HAP-1 (cell line): ENCODE measurements around the gene C21orf58.

Experiments
- DNase-seq, 2 experiments: peaks; one replicate each; pipeline ENCODE4 v3.0.0-alpha.2; 2016 to 2020; ENCODE audit warnings: low spot score in 2 of 2
- H3K27me3 ChIP-seq: fragments of 250-450 bp; sonication (Bioruptor Pico); 2 replicates; pipeline ENCODE4 v1.5.1; 2020; ENCODE audit warnings: low read depth, mild to moderate bottlenecking, moderate library complexity
- H3K36me3 ChIP-seq: fragments of 250-450 bp; sonication (Bioruptor Pico); replicated peaks from 2 replicates; pipeline ENCODE4 v1.5.1; 2020; ENCODE audit warnings: mild to moderate bottlenecking
- H3K4me1 ChIP-seq: fragments of 250-450 bp; sonication (Bioruptor Pico); 2 replicates; pipeline ENCODE4 v1.5.1; 2020; ENCODE audit warnings: mild to moderate bottlenecking
- H3K4me3 ChIP-seq: fragments of 250-450 bp; sonication (Bioruptor Pico); 2 replicates; pipeline ENCODE4 v1.5.1; 2020; ENCODE audit warnings: mild to moderate bottlenecking, moderate library complexity
- H3K9me3 ChIP-seq: fragments of 250-450 bp; sonication (Bioruptor Pico); 2 replicates; pipeline ENCODE4 v1.5.1; 2020; ENCODE audit warnings: mild to moderate bottlenecking, moderate library complexity
- in situ Hi-C: fragments of 300-500 bp; cut with MboI; formaldehyde crosslinking; loops from 3 replicates; pipeline ENCODE4 v1.14.3; 2020; ENCODE audit warnings: low sequenced_read_pairs, inconsistent platforms, mixed read lengths

Gene C21orf58

DNA sequence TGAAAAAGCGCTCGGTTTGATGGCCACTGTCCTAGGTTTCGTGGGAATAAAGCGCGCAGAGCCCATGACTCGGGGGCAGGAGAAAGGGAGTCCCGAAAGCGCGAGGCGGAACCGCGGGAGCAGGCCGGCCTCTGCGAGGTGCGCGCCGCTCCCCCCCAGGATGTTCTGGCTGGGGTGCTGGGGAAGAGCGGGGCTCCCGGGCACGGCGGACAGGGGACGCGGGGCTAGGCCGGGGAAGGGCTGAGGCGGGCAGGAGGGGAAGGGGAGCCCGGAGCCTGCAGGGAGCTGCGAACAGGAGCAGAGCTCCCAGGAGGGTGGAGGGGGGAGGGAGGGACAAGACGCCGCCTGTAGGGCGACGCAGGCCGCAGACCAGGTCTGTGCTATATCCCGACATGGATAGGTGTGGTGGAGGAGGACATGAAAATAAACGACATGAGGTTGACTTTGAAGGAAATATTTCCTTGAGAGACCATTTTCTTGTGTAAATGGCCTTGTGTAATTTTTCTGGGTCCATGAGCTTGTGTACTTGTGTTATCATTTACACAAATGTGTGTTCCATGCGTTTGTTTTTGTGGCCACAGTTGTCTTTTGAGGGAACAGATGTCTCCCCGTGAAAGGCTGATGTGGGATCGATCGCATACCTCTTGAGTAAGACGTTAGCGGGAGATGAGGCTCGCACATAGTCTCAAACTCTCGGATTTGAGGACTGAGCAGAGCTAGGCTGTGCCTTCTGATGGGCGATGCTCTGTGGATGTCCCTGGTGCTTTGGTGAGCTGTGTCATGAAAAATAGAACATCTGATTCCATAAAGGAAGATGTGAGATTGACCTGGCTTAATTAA is 1.6 kb upstream of the C21orf58 start:
- Histone ChIP-seq H3K4me1 (peaks cover 4% of the 10 kb centered on the region), H3K27me3 (no peaks in the 10 kb centered on the region), H3K36me3 (peaks cover 52% of the 10 kb centered on the region), H3K9me3 (no peaks in the 10 kb centered on the region), H3K4me3 (peak overlapping the region; percentile 100)
- in situ Hi-C loops: no loop called here
- DNase-seq: peak; percentile 36 to 75

- Histone ChIP-seq H3K27me3 (no peaks in the 10 kb centered on the region), H3K4me3 (peak overlapping the region; percentile 100), H3K9me3 (no peaks in the 10 kb centered on the region), H3K4me1 (peaks cover 4% of the 10 kb centered on the region), H3K36me3 (peaks cover 45% of the 10 kb centered on the region)
- in situ Hi-C loops: no loop called here
- peak; percentile 65 to 92 for DNase-seq
These were observed 861 bp upstream of the C21orf58 start for GRCh38 chr21:46324390-46325072.

GRCh38 chr21:46323227-46323709 is 402 bp downstream of the C21orf58 start:
- peaks cover 39% of the 10 kb centered on the region for H3K36me3 ChIP-seq
- no peak for DNase-seq
- no peaks in the 10 kb centered on the region for H3K27me3 ChIP-seq
- peaks cover 4% of the 10 kb centered on the region for H3K4me1 ChIP-seq
- in situ Hi-C loops: no loop called here
- peak overlapping the region; percentile 100 for H3K4me3 ChIP-seq
- no peaks in the 10 kb centered on the region for H3K9me3 ChIP-seq

DNA sequence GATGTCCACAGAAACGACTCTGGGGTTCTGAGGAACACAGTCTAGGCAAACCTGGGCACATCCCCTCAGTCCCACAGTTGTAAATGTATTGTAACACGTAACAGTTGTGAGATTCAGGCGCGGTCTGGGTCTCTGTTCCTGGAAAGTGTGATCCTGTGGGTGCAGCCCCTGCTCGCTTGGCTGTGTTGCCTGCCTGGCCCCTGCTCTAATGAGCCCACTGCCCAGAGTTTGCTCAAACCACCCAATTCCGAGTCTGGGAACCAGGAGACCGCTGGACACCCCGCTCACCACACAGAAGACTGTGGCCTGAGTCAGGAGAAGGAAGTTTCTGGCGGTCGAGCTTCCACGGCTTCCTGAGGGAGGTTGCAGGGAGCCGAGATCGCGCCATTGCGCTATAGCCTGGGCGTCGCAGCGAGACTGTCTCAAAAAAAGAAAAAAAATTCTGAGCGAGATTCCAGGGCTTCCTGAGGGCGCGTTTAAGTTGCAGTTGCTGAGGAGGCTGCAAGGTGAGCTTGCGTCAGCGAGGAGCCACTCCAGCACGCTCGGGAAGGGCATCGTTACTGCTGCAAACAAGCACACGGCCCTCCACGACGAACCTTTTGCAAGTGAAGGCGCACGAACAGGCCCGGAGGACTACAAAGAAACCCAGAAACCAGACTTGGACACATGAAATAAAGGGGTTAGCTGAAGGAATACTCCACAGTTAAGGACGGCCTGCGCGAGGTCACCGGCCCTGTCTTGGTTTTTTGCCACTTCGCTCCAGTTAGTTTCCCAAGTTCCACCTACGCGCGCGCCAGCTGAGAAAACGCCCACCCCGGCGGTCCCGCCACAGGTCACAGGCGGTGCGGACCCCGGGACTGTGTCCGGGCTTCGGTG is 1.1 kb downstream of the C21orf58 start:
- Histone ChIP-seq H3K4me1 (peaks cover 4% of the 10 kb centered on the region), H3K9me3 (no peaks in the 10 kb centered on the region), H3K36me3 (peaks cover 44% of the 10 kb centered on the region), H3K4me3 (peak overlapping the region; percentile 100), H3K27me3 (no peaks in the 10 kb centered on the region)
- DNase-seq: peak in 1 of 2 experiments; percentile 37
- in situ Hi-C loops: no loop called here

GRCh38 chr21:46320331-46320801 is 3.3 kb downstream of the C21orf58 start:
- Histone ChIP-seq H3K4me1 (peaks cover 4% of the 10 kb centered on the region; the same call in 1 of the 2 replicates), H3K9me3 (no peaks in the 10 kb centered on the region), H3K27me3 (no peaks in the 10 kb centered on the region), H3K4me3 (peak overlapping the region; percentile 100), H3K36me3 (peaks cover 46% of the 10 kb centered on the region)
- DNase-seq: no peak
- in situ Hi-C loops: no loop called here

DNA sequence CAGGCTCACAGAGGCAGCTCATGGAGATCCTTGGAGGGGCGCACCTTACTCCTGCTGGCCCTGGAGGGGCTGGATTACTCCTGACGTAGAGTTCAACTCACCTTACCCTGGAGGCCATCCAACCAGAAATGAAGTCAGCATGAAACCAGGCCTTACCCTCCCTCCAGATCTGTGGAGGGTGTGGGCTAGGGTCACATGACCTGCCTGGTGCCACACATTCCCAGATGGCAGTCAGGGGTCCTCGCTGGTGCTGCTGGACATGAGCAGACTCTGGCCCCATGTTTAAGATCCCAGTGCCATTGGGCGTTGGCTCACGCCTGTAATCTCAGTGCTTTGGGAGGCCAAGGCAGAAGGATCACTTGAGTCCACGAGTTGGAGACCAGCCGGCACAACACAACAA is 4.5 kb downstream of the C21orf58 start:
- peaks cover 57% of the 10 kb centered on the region for H3K36me3 ChIP-seq
- peaks cover 4% of the 10 kb centered on the region; the same call in 1 of the 2 replicates for H3K4me1 ChIP-seq
- no peak overlapping the region for H3K4me3 ChIP-seq
- H3K9me3 ChIP-seq: no peaks in the 10 kb centered on the region
- no peak for DNase-seq
- in situ Hi-C loops: no loop called here
- H3K27me3 ChIP-seq: no peaks in the 10 kb centered on the region

GRCh38 chr21:46318464-46318845 is 5.2 kb downstream of the C21orf58 start:
- peaks cover 56% of the 10 kb centered on the region for H3K36me3 ChIP-seq
- H3K4me1 ChIP-seq: peaks cover 4% of the 10 kb centered on the region; the same call in 1 of the 2 replicates
- no peaks in the 10 kb centered on the region for H3K9me3 ChIP-seq
- in situ Hi-C loops: no loop called here
- no peak for DNase-seq
- no peak overlapping the region for H3K4me3 ChIP-seq
- H3K27me3 ChIP-seq: no peaks in the 10 kb centered on the region

DNA sequence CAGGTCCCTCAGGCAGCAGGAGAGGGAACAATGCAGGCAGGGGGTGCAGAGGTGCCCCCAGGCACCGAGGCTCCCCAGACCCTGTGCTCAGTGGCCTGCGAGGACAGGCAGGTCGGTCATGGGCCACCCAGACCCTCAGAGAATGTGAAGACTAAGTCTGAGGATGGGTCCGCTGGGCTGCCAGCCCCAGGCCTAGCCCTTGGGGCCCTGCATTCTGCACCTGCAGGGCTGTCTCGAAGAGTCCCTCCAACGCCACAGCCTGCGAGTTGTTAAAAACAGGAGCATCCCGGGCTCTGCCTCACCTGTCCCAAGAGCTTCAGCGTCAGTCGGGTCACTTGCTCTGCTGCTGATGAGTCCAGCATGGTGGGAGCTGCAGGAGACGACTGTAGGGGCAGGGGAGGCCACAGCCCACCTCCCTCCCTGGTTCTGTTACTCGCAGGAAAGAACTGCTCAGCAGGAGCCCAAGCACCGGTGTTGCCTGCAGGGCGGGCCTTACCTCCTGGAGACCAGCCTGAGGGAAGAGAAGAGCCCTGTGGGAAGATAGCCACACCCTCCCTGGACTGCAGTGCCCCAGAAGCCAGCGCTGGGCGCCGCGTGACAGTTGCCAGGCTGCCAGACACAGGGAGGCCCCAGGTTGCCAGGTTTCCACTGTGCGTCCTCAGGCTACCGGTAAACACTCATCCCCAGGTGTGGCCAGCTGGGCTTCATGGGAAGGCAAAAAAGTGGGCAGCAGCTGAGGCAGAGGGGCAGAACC is 5.8 kb downstream of the C21orf58 start:
- in situ Hi-C loops: no loop called here
- no peaks in the 10 kb centered on the region for H3K9me3 ChIP-seq
- peaks cover 4% of the 10 kb centered on the region; the same call in 1 of the 2 replicates for H3K4me1 ChIP-seq
- no peaks in the 10 kb centered on the region for H3K27me3 ChIP-seq
- H3K4me3 ChIP-seq: no peak overlapping the region
- DNase-seq: no peak
- peaks cover 57% of the 10 kb centered on the region for H3K36me3 ChIP-seq

- H3K9me3 ChIP-seq: no peaks in the 10 kb centered on the region
- H3K4me1 ChIP-seq: peaks cover 4% of the 10 kb centered on the region; the same call in 1 of the 2 replicates
- peaks cover 51% of the 10 kb centered on the region for H3K36me3 ChIP-seq
- no peak for DNase-seq
- no peaks in the 10 kb centered on the region for H3K27me3 ChIP-seq
- in situ Hi-C loops: no loop called here
- no peak overlapping the region for H3K4me3 ChIP-seq
These were observed 6.9 kb downstream of the C21orf58 start for GRCh38 chr21:46316708-46317324.

- Histone ChIP-seq H3K36me3 (peaks cover 56% of the 10 kb centered on the region), H3K4me3 (no peak overlapping the region), H3K4me1 (no peaks in the 10 kb centered on the region), H3K27me3 (no peaks in the 10 kb centered on the region), H3K9me3 (no peaks in the 10 kb centered on the region)
- DNase-seq: no peak
- in situ Hi-C loops: no loop called here
These were observed 9.1 kb downstream of the C21orf58 start for GRCh38 chr21:46314441-46315020.

- in situ Hi-C loops: no loop called here
- H3K9me3 ChIP-seq: no peaks in the 10 kb centered on the region
- DNase-seq: no peak
- no peaks in the 10 kb centered on the region for H3K27me3 ChIP-seq
- H3K36me3 ChIP-seq: peaks cover 65% of the 10 kb centered on the region
- H3K4me3 ChIP-seq: no peak overlapping the region
- H3K4me1 ChIP-seq: no peaks in the 10 kb centered on the region
These were observed 10.7 kb downstream of the C21orf58 start for GRCh38 chr21:46312949-46313348.

GRCh38 chr21:46311568-46311967 is 12.1 kb downstream of the C21orf58 start:
- no peak overlapping the region for H3K4me3 ChIP-seq
- no peak for DNase-seq
- in situ Hi-C loops: no loop called here
- H3K9me3 ChIP-seq: no peaks in the 10 kb centered on the region
- no peaks in the 10 kb centered on the region for H3K27me3 ChIP-seq
- H3K36me3 ChIP-seq: peaks cover 70% of the 10 kb centered on the region
- no peaks in the 10 kb centered on the region for H3K4me1 ChIP-seq
